NCI-H2107 treated with DMSO at 0.1 percent for 48 hours (cell line): Measurements from ENCODE around the gene TOP2B.

ENCODE experiments used
- DNase-seq: peaks from one replicate; lab custom pipeline; 2025; ENCODE audit not compliant: unreplicated experiment; lab: John Stamatoyannopoulos, UW

The TOP2B gene

GRCh38 chr3:25585361-25586166 lies 79.1 kb downstream of the TOP2B start:
- no peak for DNase-seq

DNA sequence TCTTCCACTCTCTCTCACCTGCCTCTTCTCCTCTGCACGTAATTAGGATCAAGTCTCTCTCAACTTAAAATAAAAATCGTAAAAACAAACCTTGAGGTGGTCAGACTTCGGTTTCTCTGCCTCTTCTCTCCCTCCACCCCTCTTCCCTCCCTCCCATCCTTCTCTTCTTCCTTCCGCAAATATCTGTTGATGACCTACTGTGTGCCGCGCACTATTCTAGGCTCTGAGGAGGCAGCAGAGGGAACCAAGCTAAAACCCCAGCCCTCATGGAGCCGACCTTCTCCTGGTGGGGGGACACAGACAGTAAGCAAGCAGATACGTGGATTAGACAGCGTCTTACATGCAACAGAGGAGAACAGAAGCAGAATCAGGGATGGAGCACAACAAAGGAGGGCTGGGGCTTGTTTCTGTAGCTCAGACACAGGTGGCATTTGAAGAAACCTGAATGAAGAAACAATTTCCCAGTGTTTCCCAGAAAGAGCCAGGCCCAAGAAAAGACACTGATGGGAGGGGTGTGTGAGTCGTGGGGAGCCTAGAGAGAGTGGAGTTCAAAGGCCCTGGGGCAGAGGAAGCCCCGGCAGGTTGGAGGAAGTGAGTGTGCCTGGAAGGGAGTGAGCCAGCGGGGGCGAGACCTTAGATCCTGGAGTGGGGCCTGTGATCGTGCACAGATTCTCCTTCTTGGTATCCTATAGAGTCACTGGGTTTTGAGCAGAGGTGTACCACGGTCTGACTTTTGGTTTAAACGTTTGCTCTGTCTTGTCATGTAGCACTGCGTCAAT lies 80.5 kb downstream of the TOP2B start:
- no peak for DNase-seq

GRCh38 chr3:25583343-25583742 lies 81.4 kb downstream of the TOP2B start:
- DNase-seq: no peak

DNA sequence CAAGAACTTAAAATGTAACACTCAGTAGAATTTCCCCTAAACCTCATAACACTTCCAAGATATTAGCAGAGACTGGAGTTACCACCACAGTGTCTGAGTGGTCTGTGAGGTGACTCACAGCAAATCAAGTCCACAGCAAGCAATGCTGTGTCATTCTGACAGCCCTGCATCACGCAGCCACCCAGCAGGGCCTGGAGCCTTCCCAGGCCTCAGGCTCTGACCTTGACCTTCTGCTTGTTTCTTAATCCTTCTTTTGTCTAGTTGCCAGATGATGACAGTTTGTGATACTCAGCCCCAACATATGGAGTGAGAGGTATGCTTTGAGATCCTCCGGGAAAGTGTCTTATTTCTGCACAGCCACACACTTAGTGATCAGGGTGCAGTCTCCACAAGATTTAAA lies 82.5 kb downstream of the TOP2B start:
- DNase-seq: no peak

GRCh38 chr3:25581823-25582222 lies 82.9 kb downstream of the TOP2B start:
- DNase-seq: no peak

DNA sequence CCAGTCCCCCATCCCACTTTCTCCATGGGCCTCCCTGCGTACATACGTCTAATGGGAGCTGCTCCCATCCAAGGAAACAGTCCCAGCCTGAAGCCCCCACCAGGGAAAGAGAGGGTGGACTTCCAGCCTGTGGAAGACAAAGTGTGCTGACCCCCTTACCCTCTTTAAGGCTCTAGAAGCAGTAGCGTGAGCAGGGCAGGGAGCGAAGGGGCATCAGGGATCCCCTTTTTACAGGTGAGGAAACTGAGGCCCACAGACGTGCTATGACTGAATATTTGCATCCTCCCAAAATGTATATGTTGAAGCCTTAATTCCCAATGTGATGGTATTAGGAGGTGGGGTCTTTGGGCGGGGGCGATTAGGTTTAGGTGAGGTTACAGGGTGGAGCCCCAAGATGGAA lies 83.4 kb downstream of the TOP2B start:
- no peak for DNase-seq

GRCh38 chr3:25580534-25580933 lies 84.2 kb downstream of the TOP2B start:
- DNase-seq: no peak

DNA sequence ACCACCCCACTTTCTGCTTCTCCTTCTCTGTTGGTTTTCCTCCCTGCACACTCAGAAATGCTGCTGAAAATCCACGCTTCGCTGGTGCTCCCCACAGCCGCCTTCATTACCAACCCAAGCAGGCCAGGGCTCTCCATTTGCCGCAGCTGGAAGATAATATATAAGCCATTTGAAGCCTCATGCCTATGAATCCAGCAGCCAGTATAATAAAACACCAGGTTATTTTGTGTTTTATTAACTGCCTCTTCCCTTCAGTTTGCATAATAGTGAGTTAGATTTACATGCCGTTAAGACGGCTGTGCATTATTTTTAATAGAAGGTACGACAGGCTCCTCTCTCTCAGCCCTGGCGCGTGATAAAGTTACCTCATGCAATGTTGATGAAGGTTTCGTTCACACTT lies 86.6 kb downstream of the TOP2B start:
- DNase-seq: no peak

- no peak for DNase-seq
Measured at GRCh38 chr3:25576831-25577454, 87.8 kb downstream of the TOP2B start.

DNA sequence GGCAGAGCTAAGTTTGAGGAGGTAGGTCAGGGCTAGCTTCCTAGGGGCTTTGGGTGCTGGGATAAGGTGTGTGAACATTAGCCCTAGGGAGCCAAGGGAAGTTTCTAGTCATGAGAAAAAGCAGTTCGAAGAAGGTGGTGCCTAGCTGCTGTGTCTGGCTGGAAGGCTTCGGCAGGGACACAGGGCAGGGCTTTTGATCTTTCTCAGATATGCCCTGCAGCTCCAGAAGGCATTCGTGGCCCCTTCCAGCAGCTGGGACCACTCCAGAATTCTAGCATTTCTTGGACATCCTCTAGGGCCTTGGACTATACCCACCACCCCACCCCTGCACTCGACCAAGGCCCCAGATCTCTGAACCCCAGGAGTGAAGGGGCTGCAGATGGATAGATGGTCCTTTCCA lies 88.6 kb downstream of the TOP2B start:
- no peak for DNase-seq

- no peak for DNase-seq
Measured at GRCh38 chr3:25575001-25575400, 89.7 kb downstream of the TOP2B start.

- no peak for DNase-seq
Measured at GRCh38 chr3:25574172-25574765, 90.4 kb downstream of the TOP2B start.

GRCh38 chr3:25573386-25574171 lies 91.1 kb downstream of the TOP2B start:
- no peak for DNase-seq

DNA sequence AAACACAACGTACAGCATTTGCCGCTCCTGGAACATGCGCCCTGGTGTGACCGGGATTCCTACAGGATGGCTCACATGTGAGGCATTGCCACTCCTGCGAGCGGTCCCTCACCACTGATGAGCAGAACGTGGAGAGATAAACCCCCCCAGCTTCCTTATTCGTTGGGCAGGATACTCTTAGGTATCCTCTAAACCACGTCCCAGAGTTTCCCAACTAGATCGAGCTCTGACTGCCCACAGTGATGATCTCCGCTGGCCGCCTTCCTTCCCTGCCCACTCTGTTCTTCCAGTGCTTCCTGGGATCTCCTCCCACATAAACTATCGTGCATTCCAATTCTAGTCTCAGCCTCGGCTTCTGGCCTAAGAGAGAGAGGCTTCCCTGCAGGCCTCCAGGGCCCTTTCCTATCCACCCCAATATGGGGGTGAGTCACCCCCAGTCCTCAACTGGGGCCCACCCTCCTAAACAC lies 91.8 kb downstream of the TOP2B start:
- no peak for DNase-seq

GRCh38 chr3:25572336-25572735 lies 92.4 kb downstream of the TOP2B start:
- no peak for DNase-seq

DNA sequence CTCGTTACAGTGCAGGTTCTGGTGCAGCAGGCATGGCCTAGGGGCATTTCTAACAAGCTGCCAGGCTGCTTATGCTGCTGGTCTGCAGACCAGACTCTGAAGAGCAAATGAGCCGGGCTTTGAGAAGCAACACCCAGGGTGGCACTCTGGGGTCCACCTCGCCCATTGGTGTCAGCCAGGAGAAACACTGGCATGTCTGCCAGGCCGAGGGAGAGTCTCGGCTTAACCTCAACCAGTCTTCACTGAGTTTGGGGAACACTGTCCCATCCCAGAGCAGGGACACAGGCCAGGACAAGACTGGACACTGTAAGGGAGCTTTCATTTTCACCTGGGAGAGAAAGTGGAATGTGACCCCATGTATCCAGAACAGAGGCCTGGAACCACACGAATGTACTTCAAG lies 93.4 kb downstream of the TOP2B start:
- DNase-seq: no peak

GRCh38 chr3:25568525-25569078 lies 96.1 kb downstream of the TOP2B start:
- no peak for DNase-seq

GRCh38 chr3:25567806-25568524 lies 96.7 kb downstream of the TOP2B start:
- DNase-seq: no peak

- DNase-seq: no peak
Measured at GRCh38 chr3:25567388-25567787, 97.3 kb downstream of the TOP2B start.
